Measurements from ENCODE around the gene FEM1C.

The FEM1C gene

DNA sequence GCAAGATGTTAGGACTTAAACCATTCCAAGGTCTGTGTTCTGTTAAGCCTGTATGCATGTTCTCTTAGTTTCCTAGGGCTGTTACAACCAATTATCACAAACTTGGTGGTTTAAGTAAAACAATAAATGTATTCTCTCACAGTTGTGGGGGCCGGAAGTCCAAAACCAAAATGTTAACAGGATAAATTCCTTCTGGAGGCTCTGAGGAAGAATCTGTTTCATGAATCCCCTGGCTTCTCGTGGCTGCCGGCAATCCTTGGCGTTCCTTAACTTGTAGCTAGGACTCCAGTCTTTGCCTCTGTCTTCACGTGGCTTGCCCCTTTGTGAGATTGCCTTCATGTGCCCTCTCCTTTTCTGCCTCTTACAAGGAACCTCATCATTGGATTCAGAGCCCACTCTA lies 30.4 kb downstream of the FEM1C start:
- Histone ChIP-seq H3K36me3 (replicated peaks; ENCODE audit: low read depth, low read length) (no peaks in the 10 kb centered on the region), H3K9me3 (ENCODE audit: insufficient read depth, low read length) (no peaks in the 10 kb centered on the region), H3K27ac (ENCODE audit: low read length) (no peak overlapping the region), H3K4me3 (ENCODE audit: low read length) (no peak overlapping the region), H2AFZ (ENCODE audit: low read depth, low read length) (no peak overlapping the region), H4K20me1 (ENCODE audit: insufficient read depth, low read length) (no peaks in the 10 kb centered on the region), H3K27me3 (ENCODE audit: low read depth, low read length) (no peaks in the 10 kb centered on the region), H3K9ac (ENCODE audit: low read length) (no peak overlapping the region), H3K79me2 (ENCODE audit: low read length) (no peaks in the 10 kb centered on the region), H3K4me1 (ENCODE audit: low read length) (no peaks in the 10 kb centered on the region), H3K4me2 (ENCODE audit: low read length) (no peak overlapping the region)
- TF ChIP-seq, protein P1, sequence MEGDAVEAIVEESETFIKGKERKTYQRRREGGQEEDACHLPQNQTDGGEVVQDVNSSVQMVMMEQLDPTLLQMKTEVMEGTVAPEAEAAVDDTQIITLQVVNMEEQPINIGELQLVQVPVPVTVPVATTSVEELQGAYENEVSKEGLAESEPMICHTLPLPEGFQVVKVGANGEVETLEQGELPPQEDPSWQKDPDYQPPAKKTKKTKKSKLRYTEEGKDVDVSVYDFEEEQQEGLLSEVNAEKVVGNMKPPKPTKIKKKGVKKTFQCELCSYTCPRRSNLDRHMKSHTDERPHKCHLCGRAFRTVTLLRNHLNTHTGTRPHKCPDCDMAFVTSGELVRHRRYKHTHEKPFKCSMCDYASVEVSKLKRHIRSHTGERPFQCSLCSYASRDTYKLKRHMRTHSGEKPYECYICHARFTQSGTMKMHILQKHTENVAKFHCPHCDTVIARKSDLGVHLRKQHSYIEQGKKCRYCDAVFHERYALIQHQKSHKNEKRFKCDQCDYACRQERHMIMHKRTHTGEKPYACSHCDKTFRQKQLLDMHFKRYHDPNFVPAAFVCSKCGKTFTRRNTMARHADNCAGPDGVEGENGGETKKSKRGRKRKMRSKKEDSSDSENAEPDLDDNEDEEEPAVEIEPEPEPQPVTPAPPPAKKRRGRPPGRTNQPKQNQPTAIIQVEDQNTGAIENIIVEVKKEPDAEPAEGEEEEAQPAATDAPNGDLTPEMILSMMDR (IDR thresholded peaks at IDR 0.05; ENCODE audit: low read depth, low read length): no peak
- TF ChIP-seq EZH2phosphoT487 (IDR thresholded peaks at IDR 0.05; ENCODE audit: low read depth): no peak

DNA sequence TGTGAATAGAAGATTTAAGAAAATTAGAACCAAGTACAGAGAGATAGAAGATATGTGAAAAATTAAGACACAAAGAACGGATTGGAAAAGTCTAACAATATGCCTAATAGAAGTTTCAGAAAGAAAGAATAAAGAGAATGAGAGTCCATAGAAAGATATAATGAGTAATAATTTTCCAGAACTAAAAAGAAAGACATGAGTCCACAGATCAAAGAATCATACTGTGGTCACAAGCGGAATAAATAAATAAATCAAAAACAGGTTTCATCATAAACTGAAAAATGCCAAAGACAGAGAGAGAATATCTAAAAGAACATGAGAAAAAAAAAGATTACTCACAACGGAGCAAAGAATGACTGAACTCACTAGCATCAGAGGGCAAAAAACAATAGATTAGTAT lies 32.9 kb downstream of the FEM1C start:
- Histone ChIP-seq H3K4me2 (ENCODE audit: low read length) (no peak overlapping the region), H3K4me3 (ENCODE audit: low read length) (no peak overlapping the region), H3K27ac (ENCODE audit: low read length) (no peak overlapping the region), H3K4me1 (ENCODE audit: low read length) (no peaks in the 10 kb centered on the region), H3K9me3 (ENCODE audit: insufficient read depth, low read length) (no peaks in the 10 kb centered on the region), H3K9ac (ENCODE audit: low read length) (no peak overlapping the region), H2AFZ (ENCODE audit: low read depth, low read length) (no peak overlapping the region), H4K20me1 (ENCODE audit: insufficient read depth, low read length) (no peaks in the 10 kb centered on the region), H3K36me3 (replicated peaks; ENCODE audit: low read depth, low read length) (no peaks in the 10 kb centered on the region), H3K79me2 (ENCODE audit: low read length) (no peaks in the 10 kb centered on the region), H3K27me3 (ENCODE audit: low read depth, low read length) (no peaks in the 10 kb centered on the region)
- TF ChIP-seq, protein P1 (IDR thresholded peaks at IDR 0.05; ENCODE audit: low read depth, low read length): no peak
- no peak for TF ChIP-seq EZH2phosphoT487 (IDR thresholded peaks at IDR 0.05; ENCODE audit: low read depth)

DNA sequence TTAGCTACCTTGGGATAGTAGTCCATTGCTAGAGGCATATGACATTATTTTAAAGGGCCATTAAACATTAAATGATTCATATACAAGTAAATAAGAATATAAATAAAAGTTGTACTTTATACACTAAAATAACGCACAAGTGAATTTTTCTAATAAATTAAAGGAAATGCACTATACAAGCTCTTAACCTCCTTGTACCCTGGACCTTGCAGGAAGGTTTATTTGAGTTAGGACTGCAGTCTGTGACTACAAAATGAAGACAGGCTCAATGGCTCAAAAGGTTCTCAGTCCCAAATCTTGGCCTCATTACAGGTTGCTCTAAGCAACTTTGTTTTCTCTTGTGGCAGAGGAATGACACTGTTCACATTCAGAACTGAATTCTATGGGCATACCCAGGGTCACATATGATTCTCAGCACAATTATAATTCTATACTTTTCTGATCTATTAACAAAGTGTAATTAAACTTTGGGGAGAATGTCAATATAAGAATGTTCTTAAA lies 34.4 kb downstream of the FEM1C start:
- no peak overlapping the region for H3K27ac ChIP-seq (ENCODE audit: low read length)

DNA sequence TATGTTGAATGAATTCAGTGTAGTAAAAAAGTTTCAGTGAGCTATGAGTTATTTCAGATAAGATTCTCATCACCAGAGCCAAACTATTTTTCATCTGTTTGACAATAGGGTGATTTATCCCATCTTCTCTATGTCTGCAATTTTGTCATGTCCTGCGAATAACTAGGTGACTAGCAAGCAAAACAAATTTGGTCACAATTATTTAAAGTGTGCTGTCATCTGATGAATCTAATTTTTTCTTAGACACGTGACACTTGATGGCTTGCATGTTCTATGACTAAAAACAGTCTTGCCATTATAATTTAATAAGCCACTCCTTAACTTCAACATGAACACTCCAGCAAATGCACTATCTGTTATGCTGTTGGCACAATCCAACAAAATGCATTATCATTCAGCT lies 35.0 kb downstream of the FEM1C start:
- Histone ChIP-seq H3K79me2 (ENCODE audit: low read length) (no peaks in the 10 kb centered on the region), H3K9me3 (ENCODE audit: insufficient read depth, low read length) (no peaks in the 10 kb centered on the region), H3K27ac (ENCODE audit: low read length) (no peak overlapping the region), H4K20me1 (ENCODE audit: insufficient read depth, low read length) (no peaks in the 10 kb centered on the region), H2AFZ (ENCODE audit: low read depth, low read length) (no peak overlapping the region), H3K4me3 (ENCODE audit: low read length) (no peak overlapping the region), H3K9ac (ENCODE audit: low read length) (no peak overlapping the region), H3K27me3 (ENCODE audit: low read depth, low read length) (no peaks in the 10 kb centered on the region), H3K36me3 (replicated peaks; ENCODE audit: low read depth, low read length) (no peaks in the 10 kb centered on the region), H3K4me1 (ENCODE audit: low read length) (no peaks in the 10 kb centered on the region), H3K4me2 (ENCODE audit: low read length) (no peak overlapping the region)
- no peak for TF ChIP-seq EZH2phosphoT487 (IDR thresholded peaks at IDR 0.05; ENCODE audit: low read depth)
- TF ChIP-seq, protein P1 (IDR thresholded peaks at IDR 0.05; ENCODE audit: low read depth, low read length): no peak

More for the DNA sequence above, 34.4 kb downstream of the FEM1C start:
- Histone ChIP-seq H3K9me3 (ENCODE audit: insufficient read depth, low read length) (no peaks in the 10 kb centered on the region), H3K9ac (ENCODE audit: low read length) (no peak overlapping the region), H3K36me3 (replicated peaks; ENCODE audit: low read depth, low read length) (no peaks in the 10 kb centered on the region), H3K4me1 (ENCODE audit: low read length) (no peaks in the 10 kb centered on the region), H4K20me1 (ENCODE audit: insufficient read depth, low read length) (no peaks in the 10 kb centered on the region), H3K4me2 (ENCODE audit: low read length) (no peak overlapping the region), H3K79me2 (ENCODE audit: low read length) (no peaks in the 10 kb centered on the region), H2AFZ (ENCODE audit: low read depth, low read length) (no peak overlapping the region), H3K27me3 (ENCODE audit: low read depth, low read length) (no peaks in the 10 kb centered on the region), H3K4me3 (ENCODE audit: low read length) (no peak overlapping the region)
- TF ChIP-seq EZH2phosphoT487 (IDR thresholded peaks at IDR 0.05; ENCODE audit: low read depth): no peak
- TF ChIP-seq, protein P1 (IDR thresholded peaks at IDR 0.05; ENCODE audit: low read depth, low read length): no peak

All from OCI-LY3 (cell line).